Measurements from ENCODE around the gene MYOC.

DNA sequence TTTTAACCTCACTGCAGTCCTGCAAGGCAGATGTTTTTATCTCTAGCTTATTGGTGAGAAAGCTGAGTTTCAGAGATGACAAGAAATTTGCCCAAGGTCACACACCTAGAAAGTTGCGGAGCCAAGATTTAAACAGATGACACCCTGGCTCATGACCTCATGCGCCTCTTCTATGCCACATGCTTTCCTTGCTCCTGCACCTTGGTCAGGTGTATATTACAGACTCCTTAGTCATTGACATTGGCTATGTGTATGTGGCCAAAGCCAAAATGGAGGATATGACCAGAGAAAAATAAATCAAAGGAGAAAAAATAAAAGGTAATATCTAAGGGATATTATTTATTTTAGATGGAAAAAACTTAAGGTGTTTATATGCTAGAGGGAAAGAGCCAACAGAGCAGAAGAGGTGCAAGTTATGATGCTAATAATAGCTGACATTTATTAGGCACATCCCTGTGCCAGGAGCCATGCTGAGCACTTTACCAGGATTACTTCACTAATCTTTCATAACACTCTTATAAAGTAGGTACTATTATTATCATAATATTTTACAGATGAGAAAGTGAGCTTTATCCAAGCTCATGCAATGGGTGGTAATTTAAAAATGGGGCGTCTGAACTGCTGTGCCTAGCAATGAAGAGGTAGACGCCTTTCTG is 13.8 kb upstream of the MYOC start:
- TF ChIP-seq POLR2A (IDR thresholded peaks at IDR 0.05; ENCODE audit: low read length) = no peak
- no peak for TF ChIP-seq GATA1 (IDR thresholded peaks at IDR 0.05; ENCODE audit: low read depth, low read length)

Measured in erythroblast (primary cell).